ENCODE data around the gene CNIH3.
"Not testable (repeated sequence)": the region's sequence is repeated elsewhere in the genome, so short reads cannot be mapped to it uniquely, and the experiment has no call there.

The CNIH3 gene

DNA sequence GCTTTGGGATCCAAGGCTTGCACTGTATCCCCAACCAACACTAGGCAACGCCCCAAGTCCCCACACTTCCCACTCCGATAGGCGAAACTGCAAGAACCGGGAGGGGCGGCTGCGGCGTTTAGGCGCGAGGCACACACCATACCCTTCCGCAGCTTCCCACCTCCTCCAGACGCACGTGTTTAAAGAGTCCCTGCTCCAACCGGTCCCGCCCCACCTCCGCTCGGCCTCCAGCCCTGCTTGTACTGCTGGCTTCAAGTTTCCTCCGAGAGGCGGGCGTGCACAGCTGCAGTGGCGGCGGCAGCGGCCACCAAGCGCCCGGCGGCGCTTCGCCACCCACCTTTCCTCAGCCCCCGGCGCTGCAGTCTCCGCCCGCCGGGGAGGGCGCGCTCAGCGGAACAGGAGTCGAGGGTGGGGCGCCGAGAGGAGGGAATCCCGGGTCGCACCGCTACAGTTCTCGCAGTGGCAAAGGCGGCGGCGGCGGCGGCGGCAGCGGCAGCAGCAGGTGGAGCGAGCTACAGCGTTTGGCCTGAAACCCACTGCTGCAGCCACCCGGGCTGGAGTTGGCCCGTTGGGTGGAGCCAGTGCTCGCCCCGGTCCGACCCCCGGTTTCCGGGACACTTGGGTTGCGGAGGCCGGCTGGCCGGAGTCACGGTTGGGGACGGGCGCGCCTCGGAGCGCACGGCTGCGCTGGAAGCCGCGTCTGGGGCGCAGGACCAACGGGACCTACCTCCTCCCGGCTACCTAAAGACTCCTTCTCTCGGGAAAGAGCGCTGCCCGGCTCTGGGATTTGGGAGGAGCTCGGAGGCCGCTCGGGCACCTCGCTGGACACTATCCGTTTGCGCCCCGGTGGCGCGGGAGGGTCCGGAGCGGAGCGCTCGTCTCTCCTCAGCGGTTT lies at the start of gene CNIH3:
CNIH3 (plus strand) TSS at position 457 of the 895 bp plus-strand sequence. CDS start 858 bp downstream, outside the sequence.
- no peak for DNase-seq (ENCODE audit: low read depth)

DNA sequence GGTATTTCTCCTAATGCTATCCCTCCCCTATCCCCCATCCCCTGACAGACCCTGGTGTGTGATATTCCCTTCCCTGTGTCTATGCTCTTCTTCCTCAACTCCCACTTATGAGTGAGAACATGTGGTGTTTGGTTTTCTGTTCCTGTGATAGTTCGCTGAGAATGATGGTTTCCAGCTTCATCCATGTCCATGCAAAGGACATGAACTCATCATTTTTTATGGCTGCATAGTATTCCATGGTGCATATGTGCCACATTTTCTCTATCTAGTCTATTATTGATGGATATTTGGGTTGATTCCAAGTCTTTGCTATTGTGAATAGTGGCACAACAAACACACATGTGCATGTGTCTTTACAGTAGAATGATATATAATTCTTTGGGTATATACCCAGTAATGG lies 49.6 kb upstream of the CNIH3 start:
- DNase-seq (ENCODE audit: low read depth): not testable (repeated sequence)

DNA sequence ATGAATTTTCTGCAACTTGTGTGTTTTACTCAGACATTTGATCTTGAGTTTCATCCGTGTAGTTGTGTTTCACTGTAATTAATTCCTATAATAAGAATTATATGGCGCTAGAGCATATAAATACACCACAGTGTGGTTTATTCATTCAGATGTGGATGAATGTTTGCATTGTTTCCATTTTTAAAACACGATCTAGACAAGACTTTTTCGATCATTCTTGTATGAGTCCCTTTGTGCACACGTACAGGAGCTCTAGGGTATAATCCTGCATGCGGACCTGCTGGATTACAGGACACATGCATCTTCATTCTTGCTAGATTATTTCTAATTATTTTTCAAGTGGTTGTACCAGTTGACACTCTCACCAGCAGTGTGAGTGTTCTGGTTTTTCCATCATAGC lies 46.8 kb upstream of the CNIH3 start:
- no peak for DNase-seq (ENCODE audit: low read depth)

DNA sequence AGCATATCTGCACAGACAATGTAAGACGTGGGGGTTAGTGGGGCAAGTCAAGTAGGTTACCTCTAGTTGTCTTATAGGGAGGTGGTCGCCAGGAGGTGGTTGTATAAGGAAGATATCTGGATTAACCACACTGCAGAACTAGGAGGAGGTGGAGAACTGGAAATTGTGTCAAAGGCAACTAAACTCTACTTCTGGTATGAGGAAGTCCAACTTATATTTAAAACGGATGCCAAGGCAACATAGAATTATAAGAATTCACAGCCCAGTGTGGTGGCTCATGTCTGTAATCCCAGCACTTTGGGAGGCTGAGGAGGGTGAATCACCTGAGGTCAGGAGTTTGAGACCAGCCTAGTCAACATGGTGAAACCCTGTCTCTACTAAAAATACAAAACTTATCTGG lies 44.1 kb upstream of the CNIH3 start:
- DNase-seq (ENCODE audit: low read depth): not testable (repeated sequence)

DNA sequence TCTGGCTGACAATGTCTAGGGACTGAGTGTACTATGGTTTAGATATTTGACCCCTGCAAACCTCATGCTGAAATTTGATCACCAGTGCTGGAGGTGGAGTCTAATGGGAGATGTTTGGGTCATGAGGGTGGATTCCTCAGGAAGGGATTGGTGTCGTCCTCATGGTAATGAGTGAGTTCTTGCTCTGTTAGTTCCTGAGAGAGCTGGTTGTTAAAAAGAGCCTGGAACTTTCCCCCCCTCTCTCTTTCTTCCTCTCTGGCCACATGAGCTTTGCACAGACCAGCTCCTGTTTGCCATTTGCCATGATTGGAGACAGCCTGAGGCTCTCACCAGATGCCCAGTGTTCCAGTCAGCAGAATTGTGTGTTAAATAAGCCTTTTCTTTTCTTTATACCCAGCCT lies 36.6 kb upstream of the CNIH3 start:
- DNase-seq (ENCODE audit: low read depth): peak; percentile 18

DNA sequence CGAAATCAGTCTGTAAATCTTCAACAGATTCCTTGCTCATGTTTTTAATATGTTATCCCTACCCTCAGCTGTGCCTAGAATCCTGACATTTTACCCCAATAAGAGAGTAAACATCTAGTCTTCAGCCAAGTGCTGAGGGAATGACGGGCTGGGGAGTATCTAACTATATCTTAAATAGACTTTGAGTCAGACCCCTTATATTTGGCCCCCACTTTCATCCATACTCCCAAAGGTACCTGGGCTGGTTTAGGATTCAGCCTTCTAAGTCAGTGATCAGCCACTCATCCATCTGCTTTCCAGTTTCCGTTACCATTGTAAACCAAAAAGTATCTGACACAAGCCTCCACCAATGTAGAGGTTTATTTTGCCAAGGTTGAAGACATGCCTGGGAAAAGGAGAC lies 36.1 kb upstream of the CNIH3 start:
- no peak for DNase-seq (ENCODE audit: low read depth)

DNA sequence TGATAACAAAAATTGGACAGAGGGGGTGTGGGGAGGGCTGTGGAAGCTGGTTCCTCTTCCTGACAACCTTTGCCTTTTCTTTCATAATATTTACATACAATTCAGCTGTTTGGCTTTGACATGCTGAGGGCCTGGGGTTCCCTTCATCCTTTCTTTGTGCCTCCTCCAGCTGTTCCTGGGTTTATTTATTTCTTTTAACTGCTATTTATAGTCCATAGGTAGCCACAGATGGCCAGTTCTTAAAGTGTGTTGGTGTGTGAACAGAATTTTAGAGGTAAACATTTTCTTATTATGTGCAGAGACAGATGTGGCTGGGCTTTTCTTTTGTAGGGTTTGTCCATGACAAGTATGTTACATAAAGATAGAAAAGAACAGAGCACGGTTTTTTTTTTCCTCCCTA lies 34.1 kb upstream of the CNIH3 start:
- DNase-seq (ENCODE audit: low read depth): no peak

DNA sequence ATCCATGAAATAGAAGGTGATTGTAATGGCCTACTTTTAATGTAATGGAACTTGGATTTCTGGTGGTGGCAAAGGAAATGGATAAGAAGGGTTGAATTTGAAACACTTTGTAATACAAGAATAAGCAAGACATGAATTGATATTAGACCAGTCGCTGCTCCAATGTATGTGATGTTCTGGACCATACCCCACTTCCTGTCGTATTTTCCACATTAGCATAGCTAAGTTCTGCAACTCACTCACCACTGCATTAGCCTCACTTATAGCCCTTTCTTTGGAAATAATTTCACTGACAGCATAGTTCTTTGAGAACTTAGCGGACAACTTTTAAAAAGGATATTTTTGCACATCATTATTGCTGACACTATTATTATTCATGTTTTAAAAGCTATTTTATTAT lies 32.3 kb upstream of the CNIH3 start:
- DNase-seq (ENCODE audit: low read depth): no peak

DNA sequence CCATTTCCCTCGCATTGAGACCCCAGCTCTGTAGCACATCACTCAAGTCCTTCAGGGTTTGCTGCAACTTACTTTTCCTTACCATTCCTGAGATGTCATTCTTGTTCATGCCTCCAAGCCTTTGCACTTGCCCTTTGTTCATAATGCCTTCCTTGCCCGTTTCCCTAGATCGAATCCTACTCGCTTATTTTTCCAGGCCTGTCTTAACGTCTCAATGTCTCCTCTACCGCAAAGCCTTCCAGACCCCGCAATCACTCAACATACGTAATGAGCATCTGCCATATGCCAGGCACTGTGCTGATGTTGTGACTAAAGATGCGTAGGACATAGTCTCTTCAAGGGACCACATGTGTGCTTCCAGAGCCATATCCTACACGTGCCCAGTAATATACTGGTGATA lies 31.1 kb upstream of the CNIH3 start:
- DNase-seq (ENCODE audit: low read depth): no peak

DNA sequence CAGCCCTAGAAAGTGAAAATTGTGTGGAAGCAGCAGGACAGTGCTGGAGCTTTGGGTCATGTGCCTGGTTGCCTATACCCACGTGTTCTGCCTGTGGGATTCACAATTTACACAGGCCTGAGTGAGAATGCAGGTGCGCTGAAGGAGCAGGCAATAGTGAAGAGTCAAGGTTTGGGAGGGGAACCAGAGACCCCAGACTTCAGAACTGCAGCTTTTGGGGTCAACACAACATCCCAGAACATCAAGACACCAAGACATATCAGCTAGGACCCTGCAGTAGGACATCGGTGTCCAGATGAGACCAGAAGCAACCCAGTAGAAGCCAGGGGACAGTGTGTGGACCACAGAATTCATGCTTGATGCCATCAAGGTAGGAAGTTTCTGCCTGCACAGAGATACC lies 29.1 kb upstream of the CNIH3 start:
- no peak for DNase-seq (ENCODE audit: low read depth)

DNA sequence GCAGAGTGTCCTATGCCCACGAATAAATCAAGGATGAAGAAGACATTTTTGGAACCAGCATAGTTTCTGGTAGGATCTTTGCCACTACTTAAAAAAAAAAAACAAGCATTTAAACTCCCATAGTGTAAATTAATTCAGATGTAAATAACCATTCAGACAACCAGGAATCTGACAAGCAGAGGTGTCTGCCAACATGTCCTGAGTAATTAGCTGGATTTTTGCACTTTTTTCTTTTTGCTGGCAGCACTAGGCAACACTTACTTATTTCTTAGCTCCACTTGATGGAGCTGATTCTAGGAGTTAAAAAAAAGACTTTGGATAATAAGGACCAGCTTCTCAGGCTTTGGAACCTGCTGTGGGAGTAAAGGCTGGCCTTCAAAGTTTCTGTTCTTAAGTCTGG lies 27.6 kb upstream of the CNIH3 start:
- no peak for DNase-seq (ENCODE audit: low read depth)

DNA sequence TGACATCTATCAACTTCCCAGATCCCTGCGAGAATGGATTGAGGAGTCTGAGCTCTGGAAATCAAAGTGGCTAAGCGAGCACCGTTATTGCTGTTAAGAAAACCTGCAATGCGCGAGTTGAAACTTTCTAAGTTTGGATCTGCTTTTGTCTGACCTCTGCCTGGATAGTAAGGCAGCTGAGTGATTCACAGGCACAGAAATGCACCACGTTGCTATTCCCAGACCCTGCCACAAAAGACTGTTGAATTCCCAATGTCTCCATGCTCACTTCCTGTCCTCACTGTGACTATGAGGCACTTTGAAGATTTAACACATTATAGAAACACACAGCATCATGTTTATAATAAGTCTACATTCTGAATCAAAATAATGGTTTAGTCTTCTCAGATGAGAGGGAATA lies 27.1 kb upstream of the CNIH3 start:
- no peak for DNase-seq (ENCODE audit: low read depth)

DNA sequence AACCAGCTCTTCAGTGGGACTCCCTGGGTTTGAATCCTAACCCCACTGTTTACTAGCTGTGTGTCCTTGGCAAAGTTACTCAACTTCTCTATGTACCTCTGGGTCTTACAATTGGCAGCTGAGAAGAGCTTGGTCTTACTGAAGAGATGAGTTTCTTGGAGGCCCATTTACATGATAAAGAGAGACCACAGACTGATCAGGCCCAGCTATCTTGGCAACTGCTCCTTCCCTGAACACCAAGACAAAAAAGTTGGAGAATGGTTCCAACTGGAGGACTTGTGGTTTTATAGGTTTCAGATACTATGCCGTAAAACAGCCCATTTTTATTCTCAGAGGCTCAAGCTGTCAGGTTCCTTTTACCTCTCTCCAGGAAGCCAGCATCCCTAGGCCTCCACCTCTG lies 24.8 kb upstream of the CNIH3 start:
- DNase-seq (ENCODE audit: low read depth): no peak

DNA sequence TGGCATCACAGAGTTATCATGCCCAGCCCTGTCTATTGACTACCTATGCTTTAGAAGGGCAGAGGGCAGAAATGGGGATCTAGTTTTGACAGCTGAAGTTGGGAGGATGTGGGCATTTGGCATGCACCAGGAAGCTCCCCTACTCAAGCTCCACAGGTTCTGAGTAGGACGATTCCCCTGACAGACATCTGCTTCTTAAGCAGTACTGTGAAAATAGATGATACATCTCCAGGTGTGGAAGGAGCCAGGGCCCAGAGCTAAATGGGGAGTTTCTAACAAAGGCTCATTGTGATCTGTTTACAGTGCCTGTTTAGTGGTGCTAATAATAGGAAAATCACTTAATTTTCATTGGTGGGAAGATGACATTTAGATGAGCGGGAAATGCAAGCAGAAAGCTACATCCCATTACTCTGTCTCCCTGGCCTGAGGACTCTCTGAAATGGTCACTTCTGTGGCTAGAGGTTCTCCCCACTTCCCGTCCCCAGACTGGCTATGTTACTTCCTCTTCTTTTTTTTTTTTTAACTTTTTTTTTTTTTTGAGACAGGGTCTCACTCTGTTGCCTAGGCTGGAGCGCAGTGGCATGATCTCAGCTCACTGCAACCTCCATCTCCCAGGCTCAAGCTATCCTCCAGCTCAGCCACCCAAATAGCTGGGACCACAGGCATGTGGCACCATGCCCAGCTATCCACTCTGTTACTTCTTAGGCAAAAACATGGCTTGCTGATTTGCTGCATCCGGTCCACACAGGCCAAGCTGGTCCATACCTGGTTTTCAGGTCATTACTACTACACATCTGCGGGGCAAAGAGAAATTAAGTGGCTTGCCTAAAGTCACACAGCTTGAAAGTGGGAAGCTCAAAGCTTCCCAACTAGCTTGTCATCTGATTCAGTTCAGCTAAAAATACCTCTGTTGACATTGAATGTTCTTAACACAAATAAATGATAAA lies 23.2 kb upstream of the CNIH3 start:
- peak; percentile 69 for DNase-seq (ENCODE audit: low read depth)

DNA sequence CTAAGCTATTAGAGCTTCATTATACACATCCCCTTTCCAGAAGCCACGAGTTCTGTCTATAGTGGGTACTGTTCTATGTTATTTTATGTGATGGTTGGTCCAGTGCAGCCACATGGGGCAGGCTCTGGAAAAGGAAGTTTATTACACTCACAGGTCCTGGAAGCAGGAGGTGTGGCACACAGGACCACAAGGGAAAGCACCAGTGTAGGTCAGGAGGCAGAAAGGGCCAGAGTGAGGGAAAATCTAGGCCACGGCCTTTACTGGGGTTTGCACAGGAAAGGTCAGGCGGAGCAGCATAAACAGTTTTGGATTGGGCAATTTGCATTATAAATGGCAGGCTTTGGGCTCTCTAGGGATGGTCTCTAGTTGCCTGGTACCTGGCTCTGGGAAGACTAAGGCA lies 21.8 kb upstream of the CNIH3 start:
- no peak for DNase-seq (ENCODE audit: low read depth)

DNA sequence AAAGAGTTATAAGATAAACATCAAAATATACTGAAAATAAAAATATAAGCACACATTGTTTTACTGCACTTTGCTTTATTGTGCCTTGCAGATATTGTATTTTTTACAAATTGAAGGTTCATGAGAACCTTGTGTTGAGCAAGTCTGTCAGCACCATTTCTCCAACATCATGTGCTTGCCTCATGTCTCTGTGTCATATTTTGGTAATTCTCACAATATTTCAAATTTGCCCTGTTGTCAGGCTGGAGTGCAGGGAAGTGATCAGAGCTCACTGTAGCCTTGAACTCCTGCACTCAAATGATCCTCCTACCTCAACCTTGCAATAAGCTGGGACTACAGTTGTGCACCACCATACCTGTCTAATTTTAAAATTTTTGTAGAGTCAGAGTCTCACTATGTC lies 21.3 kb upstream of the CNIH3 start:
- no peak for DNase-seq (ENCODE audit: low read depth)

DNA sequence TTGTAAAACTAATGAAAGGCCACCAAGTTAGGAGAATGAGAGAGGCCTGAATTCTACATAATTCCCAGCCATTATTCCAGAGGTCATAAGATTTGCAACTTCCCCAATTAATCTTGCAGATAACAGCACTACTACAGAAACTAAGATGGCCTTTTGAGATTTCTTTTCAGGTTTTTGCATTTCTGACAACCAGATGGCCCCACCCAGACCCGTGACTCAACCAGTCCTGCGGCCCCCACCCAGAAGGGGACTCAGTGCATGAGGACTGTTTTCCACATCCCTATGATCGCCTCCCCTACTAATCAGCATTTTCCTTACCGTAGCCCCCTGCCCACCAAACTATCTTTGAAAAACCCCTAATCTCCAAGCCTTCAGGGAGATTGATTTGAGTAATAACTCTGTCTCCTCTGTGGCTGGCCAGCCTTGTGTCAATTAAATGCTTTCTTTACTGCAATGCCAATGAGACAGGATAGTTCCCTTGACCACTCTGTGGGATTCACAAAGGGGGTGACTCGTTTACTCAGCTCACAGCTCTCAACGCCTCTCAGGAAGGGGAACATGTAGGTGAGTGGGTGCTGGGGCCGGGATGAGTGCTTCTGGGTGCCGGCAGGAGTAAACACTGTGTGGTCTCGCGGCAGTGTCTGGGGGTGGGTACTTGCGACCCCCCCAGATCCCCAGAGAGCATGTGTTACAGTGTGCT lies 10.5 kb upstream of the CNIH3 start:
- DNase-seq (ENCODE audit: low read depth): no peak

DNA sequence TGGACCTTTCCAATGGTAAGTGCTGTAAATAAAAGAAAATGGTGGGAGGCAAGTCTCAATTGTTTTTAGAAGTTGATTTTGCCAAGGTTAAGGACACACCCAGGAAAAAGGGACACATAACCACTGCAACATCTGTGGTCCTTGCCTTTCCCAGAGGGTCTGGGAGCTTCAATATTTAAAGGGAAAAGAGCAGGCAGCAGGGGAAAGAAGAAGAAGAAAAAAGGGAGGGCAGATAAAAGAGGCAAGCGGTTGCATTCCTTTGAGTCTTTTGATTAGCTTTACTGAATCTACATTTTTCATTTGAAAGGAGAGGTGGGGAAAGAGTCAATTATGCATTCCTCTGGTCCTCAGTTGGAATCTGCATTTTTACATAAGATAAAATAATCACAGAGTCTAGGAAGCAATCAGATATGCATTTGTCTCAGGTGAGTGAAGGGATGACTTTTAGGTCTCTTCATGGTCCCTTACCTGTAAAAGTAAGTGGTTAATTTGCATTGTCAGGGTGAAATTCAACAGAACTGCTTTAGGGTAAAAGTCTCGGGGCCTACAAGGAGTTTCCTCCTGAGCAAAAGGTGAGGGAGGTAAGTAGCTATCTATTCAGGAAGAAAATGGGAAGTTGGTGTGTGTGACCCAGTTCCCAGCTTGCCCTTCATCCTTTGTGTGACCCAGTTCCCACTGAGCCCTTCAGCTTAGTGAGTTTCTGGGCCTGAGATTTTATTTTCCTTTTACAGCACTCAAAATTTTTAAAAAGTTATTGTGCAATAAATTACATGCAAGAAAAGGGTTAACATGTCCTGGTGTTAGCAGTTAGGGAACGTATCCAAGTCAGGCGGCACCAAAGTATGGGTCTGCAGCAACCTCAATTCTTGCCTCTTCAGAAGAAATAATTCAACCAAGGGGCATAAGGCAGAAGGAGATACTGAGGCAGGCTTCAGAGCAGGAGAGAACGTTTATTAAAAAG lies 8.6 kb upstream of the CNIH3 start:
- DNase-seq (ENCODE audit: low read depth): no peak

DNA sequence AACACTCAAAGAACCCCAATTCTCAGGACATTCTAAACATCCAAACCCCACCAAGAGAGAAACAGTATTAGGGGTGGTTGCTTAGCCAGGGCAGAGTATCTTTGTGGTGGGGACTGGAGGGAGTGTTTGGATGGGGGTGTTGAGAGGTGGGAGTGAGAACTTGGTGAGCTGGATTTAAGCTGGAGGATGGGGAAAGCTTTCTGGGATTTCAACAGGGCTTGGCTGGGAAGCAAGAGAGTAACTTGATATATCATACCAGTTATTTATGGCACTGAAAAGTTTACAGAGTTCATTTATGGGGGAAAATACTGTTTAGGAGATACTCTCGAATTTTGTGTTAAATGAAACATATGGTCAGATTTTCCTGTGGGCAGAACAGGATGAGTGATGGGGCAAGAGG lies 6.8 kb upstream of the CNIH3 start:
- DNase-seq (ENCODE audit: low read depth): no peak

DNA sequence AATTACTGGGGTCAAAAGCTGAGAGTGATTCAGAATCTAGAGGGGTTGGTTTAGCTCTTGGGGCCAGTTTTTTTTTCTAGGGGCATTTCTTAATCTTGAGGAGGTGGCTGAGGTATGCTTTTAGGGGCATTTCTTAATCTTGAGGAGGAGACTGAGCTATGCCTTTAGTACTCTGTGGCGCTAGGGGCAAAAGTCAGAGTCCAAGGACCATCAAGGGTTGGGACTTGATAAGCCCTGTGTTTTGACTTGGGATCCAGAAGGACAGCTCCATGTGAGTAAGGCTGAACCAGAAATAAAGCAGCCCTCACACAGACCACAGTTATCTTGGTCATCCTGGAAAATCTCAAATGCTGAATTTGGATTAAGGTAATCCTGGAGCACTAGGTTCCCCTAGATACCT lies 3.9 kb upstream of the CNIH3 start:
- DNase-seq (ENCODE audit: low read depth): no peak

DNA sequence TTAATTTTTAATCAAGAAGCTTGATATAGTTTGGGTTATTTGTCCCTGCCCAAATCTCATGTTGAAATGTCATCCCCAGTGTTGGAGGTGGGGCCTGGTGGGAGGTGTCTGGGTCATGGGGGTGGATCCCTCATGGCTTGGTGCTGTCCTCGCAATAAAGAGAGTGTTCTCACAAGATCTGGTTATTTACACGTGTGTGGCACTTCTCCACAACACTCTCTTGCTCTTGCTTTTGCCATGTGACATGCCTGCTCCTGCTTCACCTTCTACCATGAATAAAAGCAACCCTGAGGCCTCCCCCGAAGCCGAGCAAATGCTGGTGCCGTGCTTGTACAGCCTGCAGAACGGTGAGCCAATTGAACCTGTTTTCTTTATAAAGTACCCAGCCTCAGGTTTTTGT lies 2.6 kb upstream of the CNIH3 start:
- no peak for DNase-seq (ENCODE audit: low read depth)
